Type B pancreatic cell (in vitro differentiated cells): ENCODE data around the gene ZNF891. TPM values are rescaled to one million over a fixed set of nuclear protein-coding genes. Genes with fewer than 3 reads are reported as not detected.

ENCODE experiments used
- DNase-seq: peaks from one replicate; pipeline ENCODE4 v3.0.0; 2021; ENCODE audit warnings: mixed read lengths; ENCODE audit not compliant: unreplicated experiment; ENCODE audit errors: extremely low spot score
- H3K27ac Mint-ChIP-seq: 2 replicates; pipeline ENCODE4 v1.8.0; 2021; ENCODE audit warnings: mild to moderate bottlenecking, mixed read lengths
- H3K27me3 Mint-ChIP-seq: 2 replicates; pipeline ENCODE4 v1.8.0; 2021; ENCODE audit warnings: mixed read lengths
- H3K36me3 Mint-ChIP-seq: 2 replicates; pipeline ENCODE4 v1.8.0; 2021; ENCODE audit warnings: mixed read lengths
- H3K4me1 Mint-ChIP-seq: one replicate; pipeline ENCODE4 v1.8.0; 2021; ENCODE audit warnings: mixed read lengths; ENCODE audit not compliant: unreplicated experiment
- H3K4me3 Mint-ChIP-seq: 2 replicates; pipeline ENCODE4 v1.8.0; 2021; ENCODE audit warnings: mild to moderate bottlenecking, mixed read lengths
- H3K9me3 Mint-ChIP-seq: 2 replicates; pipeline ENCODE4 v1.8.0; 2021; ENCODE audit warnings: mixed read lengths
- CTCF ChIP-seq: fragments of 200-600 bp; sonication (generic); conservative IDR thresholded peaks from 2 replicates; pipeline ENCODE4 v1.5.0; 2021; ENCODE audit warnings: antibody characterized with exemption, mild to moderate bottlenecking
- total RNA-seq: library from RNA; stranded (reverse); gene quantifications from 2 replicates; pipeline ENCODE4 v1.2.1, GENCODE V29; 2021; ENCODE audit warnings: low replicate concordance

Gene ZNF891
- total RNA-seq, 1 donor from 2014 or later = 4.2 TPM

- TF ChIP-seq CTCF = no peak
- H3K9me3 Mint-ChIP-seq = peaks cover 22% of the 10 kb centered on the region
- H3K36me3 Mint-ChIP-seq = peaks cover 60% of the 10 kb centered on the region
- H3K27ac Mint-ChIP-seq = no peak overlapping the region
- H3K4me1 Mint-ChIP-seq = no peaks in the 10 kb centered on the region
- H3K27me3 Mint-ChIP-seq = no peaks in the 10 kb centered on the region
- no peak for DNase-seq
- no peak overlapping the region for H3K4me3 Mint-ChIP-seq
Measured at GRCh38 chr12:133083345-133083744, 46.7 kb downstream of the ZNF891 start.

GRCh38 chr12:133081159-133081780 lies 48.8 kb downstream of the ZNF891 start:
- TF ChIP-seq CTCF = no peak
- Mint-ChIP-seq H3K9me3 (peaks cover 28% of the 10 kb centered on the region), H3K27ac (no peak overlapping the region), H3K4me1 (no peaks in the 10 kb centered on the region), H3K36me3 (peaks cover 48% of the 10 kb centered on the region), H3K4me3 (no peak overlapping the region), H3K27me3 (no peaks in the 10 kb centered on the region)
- DNase-seq = no peak

DNA sequence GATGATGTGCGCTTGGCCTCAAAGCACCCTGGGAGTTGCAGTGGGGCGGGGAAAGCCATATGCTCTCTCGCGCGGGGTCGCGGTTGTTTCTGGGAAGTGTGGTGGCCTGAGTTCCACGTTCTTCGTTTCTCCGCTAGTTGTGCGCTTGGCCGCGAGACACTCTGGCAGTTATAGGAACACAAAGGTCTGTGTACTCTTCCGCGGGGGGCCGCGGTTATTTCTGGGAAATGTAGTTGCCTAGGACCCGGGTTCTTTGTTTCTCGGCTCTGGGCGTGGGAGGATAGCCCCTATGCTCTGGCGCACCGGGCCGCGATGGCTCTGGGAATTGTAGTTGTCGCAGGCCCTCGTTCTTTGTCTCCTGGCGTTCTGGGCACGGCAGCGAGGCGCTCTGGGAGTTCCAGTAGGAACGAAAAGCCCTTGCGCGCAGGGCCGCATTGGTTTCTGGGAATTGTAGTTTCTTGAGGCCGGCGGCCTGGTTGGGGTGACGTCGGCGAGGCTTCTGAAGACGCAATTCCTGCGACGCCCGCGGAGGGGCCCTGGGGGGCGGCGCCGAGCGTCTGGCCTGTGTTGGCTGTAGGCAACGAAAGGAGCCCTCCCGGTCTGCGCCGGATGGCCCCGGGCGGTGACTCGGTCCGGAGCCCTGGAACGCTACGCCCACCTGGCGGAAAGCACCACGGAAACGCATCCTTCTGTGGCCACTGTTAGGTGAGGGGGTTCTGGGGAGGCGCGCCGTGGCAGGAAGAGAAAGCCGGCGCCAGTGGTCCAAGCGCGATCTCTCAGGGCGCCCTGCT lies 49.5 kb downstream of the ZNF891 start, which contains the start of gene ZNF140:
ZNF140 (plus strand) TSS at position 556 of the 791 bp plus-strand sequence. CDS start 398 bp downstream, outside the sequence.
- no peak within 1 kb of the TSS for H3K27ac Mint-ChIP-seq
- peaks cover 28% of the 10 kb centered on the region for H3K9me3 Mint-ChIP-seq
- peak; percentile 97 for DNase-seq
- no peaks in the 10 kb centered on the region for H3K27me3 Mint-ChIP-seq
- peak; percentile 59 for TF ChIP-seq CTCF
- H3K4me3 Mint-ChIP-seq = no peak within 1 kb of the TSS
- H3K4me1 Mint-ChIP-seq = no peaks in the 10 kb centered on the region
- peaks cover 43% of the 10 kb centered on the region for H3K36me3 Mint-ChIP-seq

GRCh38 chr12:133080026-133080367 lies 50.1 kb downstream of the ZNF891 start:
- Mint-ChIP-seq H3K27me3 (no peaks in the 10 kb centered on the region), H3K27ac (no peak overlapping the region), H3K4me1 (no peaks in the 10 kb centered on the region), H3K36me3 (peaks cover 37% of the 10 kb centered on the region), H3K9me3 (peaks cover 28% of the 10 kb centered on the region), H3K4me3 (no peak overlapping the region)
- TF ChIP-seq CTCF = no peak
- peak; percentile 96 for DNase-seq

DNA sequence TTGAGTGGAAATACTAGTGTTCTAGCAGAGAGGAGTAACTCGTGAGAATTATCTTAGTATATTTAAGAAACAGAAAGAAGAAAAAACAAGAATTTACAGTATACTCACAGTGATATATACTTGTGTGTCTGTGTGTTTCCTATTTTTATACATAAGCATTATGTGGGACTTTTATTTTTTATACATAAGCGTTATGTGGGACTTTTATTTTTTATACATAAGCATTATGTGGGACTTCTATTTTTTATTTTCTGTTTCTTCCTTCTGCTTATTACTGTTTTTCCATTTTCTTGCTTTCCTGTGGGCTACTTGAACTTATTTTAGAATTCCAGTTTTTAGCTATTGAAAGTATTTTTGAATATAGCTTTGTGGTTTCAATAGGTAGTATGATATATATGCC lies 56.2 kb downstream of the ZNF891 start:
- H3K36me3 Mint-ChIP-seq = peaks cover 6% of the 10 kb centered on the region
- peaks cover 22% of the 10 kb centered on the region for H3K9me3 Mint-ChIP-seq
- no peaks in the 10 kb centered on the region for H3K4me1 Mint-ChIP-seq
- H3K4me3 Mint-ChIP-seq = no peak overlapping the region
- TF ChIP-seq CTCF = no peak
- H3K27me3 Mint-ChIP-seq = no peaks in the 10 kb centered on the region
- H3K27ac Mint-ChIP-seq = no peak overlapping the region
- DNase-seq = no peak
